Measurements from ENCODE around the gene RCAN2.

- TF ChIP-seq, protein P1, sequence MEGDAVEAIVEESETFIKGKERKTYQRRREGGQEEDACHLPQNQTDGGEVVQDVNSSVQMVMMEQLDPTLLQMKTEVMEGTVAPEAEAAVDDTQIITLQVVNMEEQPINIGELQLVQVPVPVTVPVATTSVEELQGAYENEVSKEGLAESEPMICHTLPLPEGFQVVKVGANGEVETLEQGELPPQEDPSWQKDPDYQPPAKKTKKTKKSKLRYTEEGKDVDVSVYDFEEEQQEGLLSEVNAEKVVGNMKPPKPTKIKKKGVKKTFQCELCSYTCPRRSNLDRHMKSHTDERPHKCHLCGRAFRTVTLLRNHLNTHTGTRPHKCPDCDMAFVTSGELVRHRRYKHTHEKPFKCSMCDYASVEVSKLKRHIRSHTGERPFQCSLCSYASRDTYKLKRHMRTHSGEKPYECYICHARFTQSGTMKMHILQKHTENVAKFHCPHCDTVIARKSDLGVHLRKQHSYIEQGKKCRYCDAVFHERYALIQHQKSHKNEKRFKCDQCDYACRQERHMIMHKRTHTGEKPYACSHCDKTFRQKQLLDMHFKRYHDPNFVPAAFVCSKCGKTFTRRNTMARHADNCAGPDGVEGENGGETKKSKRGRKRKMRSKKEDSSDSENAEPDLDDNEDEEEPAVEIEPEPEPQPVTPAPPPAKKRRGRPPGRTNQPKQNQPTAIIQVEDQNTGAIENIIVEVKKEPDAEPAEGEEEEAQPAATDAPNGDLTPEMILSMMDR (IDR thresholded peaks at IDR 0.05 in 8 of 11, conservative IDR thresholded peaks at IDR 0.05 in 3 of 11), result no peak
- no peak for TF ChIP-seq POLR2A (IDR thresholded peaks at IDR 0.05)
- no peak for TF ChIP-seq POLR2AphosphoS5 (IDR thresholded peaks at IDR 0.05)
Observed at GRCh38 chr6:46370622-46371021, 120.6 kb downstream of the RCAN2 start.
